ENCODE data around the gene KAT8. TPM values are rescaled to one million over a fixed set of nuclear protein-coding genes. Genes with fewer than 3 reads are reported as not detected.
"Not testable (repeated sequence)": the region's sequence is repeated elsewhere in the genome, so short reads cannot be mapped to it uniquely, and the experiment has no call there.

The KAT8 gene
- total and polyA plus RNA-seq, 2 of the 13 experiments (the other 11 are each of a cell fraction or from before 2014, with no cell fraction given): 79.0 to 84.2 TPM

- in situ Hi-C loops (cut with HindIII; ENCODE audit: extremely low pct_ligation_motif_present, low pct_unique_long_range_greater_than_20kb) (no loop called here), intact Hi-C loops (cut with micrococcal nuclease; ENCODE audit: unreplicated experiment) (loop anchor here (2.0 to 10.0 kb wide), 3 partner anchors 39 to 189 kb away; partner anchors contain the start of gene SETD1A)
- Histone ChIP-seq H3K9ac (ENCODE audit: insufficient read depth, low read depth, low read length) (no peak overlapping the region), H3K4me2 (ENCODE audit: low read depth, low read length) (no peak overlapping the region), H3K4me1 (ENCODE audit: insufficient read depth, low read length) (peaks cover 58% of the 10 kb centered on the region), H3K4me3 (replicated peaks in 1 of 3; ENCODE audit: insufficient read depth in 1 of 3, low read depth in 2 of 3, low read length in 3 of 3) (no peak overlapping the region), H3K9me3 (ENCODE audit: low read length) (no peaks in the 10 kb centered on the region), H3K36me3 (replicated peaks in 1 of 2; ENCODE audit: control insufficient read depth in 1 of 2, insufficient read depth in 2 of 2, low read length in 2 of 2) (no peaks in the 10 kb centered on the region), H3K79me2 (ENCODE audit: insufficient read depth, low read length) (no peaks in the 10 kb centered on the region), H3K27me3 (ENCODE audit: control insufficient read depth in 1 of 2, insufficient read depth in 2 of 2, low read length in 2 of 2) (peaks cover 0 to 24% of the 10 kb centered on the region in 2 experiments; a peak in 4 of 5 replicates), H2AFZ (ENCODE audit: low read length) (no peak overlapping the region), H4K20me1 (ENCODE audit: insufficient read depth, low read length) (no peaks in the 10 kb centered on the region), H3K27ac (ENCODE audit: extremely low read length, insufficient read depth, low read length) (no peak overlapping the region)
- no peak for DNase-seq (ENCODE audit: low spot score)
- ChIA-PET CTCF (ENCODE audit: low intra/inter-chr PET ratio, low total read pairs) (no interaction called here), POLR2A (interaction anchor here (1.0 to 11.4 kb wide), 5 partner anchors 22 to 364 kb away, joined by 3 to 275 read pairs (median 31); partner anchors contain the start of genes FUS, HSD3B7, KAT8 and RUSF1)
- no peak for FAIRE-seq
- 49% methylated on average over 4 of the region's 8 CpGs for WGBS (ENCODE audit: low lambda C conversion rate)
- peak; percentile 12; the same call in 1 of the 2 replicates for TF ChIP-seq CTCF (CRISPR knock-in tag; IDR thresholded peaks at IDR 0.05)
- TF ChIP-seq DBP (CRISPR knock-in tag; IDR thresholded peaks at IDR 0.05; ENCODE audit: not compliant biosample characterization): no peak
- no peak for TF ChIP-seq TFAP4 (IDR thresholded peaks at IDR 0.05; ENCODE audit: borderline replicate concordance, low read depth)
- TF ChIP-seq XRCC5 (optimal IDR thresholded peaks at IDR 0.05; ENCODE audit: low read length): peak; percentile 37
- peak; percentile 29; the same call in 1 of the 2 replicates for TF ChIP-seq ZFP91 (CRISPR knock-in tag; IDR thresholded peaks at IDR 0.05; ENCODE audit: borderline replicate concordance)
- no peak for ATAC-seq
- BruUV-seq (replicated peaks): no TSS peak
Measured at GRCh38 chr16:31143694-31144148, 26.3 kb downstream of the KAT8 start.

GRCh38 chr16:31144418-31144817 is 27.0 kb downstream of the KAT8 start:
- H3K4me2 ChIP-seq (ENCODE audit: low read depth, low read length); ATAC-seq; in situ Hi-C loops (cut with HindIII; ENCODE audit: extremely low pct_ligation_motif_present, low pct_unique_long_range_greater_than_20kb); FAIRE-seq; H3K27ac ChIP-seq (ENCODE audit: extremely low read length, insufficient read depth, low read length); H3K36me3 ChIP-seq (replicated peaks in 1 of 2; ENCODE audit: control insufficient read depth in 1 of 2, insufficient read depth in 2 of 2, low read length in 2 of 2); CTCF ChIA-PET (ENCODE audit: low intra/inter-chr PET ratio, low total read pairs); H3K79me2 ChIP-seq (ENCODE audit: insufficient read depth, low read length); H3K9ac ChIP-seq (ENCODE audit: insufficient read depth, low read depth, low read length); BruUV-seq (replicated peaks); H4K20me1 ChIP-seq (ENCODE audit: insufficient read depth, low read length); DNase-seq (ENCODE audit: low spot score); H2AFZ ChIP-seq (ENCODE audit: low read length); H3K4me3 ChIP-seq (replicated peaks in 1 of 3; ENCODE audit: insufficient read depth in 1 of 3, low read depth in 2 of 3, low read length in 3 of 3); H3K9me3 ChIP-seq (ENCODE audit: low read length): not testable (repeated sequence)
- intact Hi-C loops (cut with micrococcal nuclease; ENCODE audit: unreplicated experiment): loop anchor here (5.0 to 10.0 kb wide), 2 partner anchors 147 to 190 kb away; partner anchors contain the start of gene SETD1A
- POLR2A ChIA-PET: interaction anchor here (1.0 to 11.4 kb wide), 4 partner anchors 23 to 305 kb away, joined by 3 to 275 read pairs (median 34); partner anchors contain the start of genes FUS and KAT8
- H3K27me3 ChIP-seq (ENCODE audit: control insufficient read depth in 1 of 2, insufficient read depth in 2 of 2, low read length in 2 of 2): peaks cover 0 to 27% of the 10 kb centered on the region in 2 experiments; a peak in 4 of 5 replicates
- 81% methylated on average over 7 of the region's 7 CpGs for WGBS (ENCODE audit: low lambda C conversion rate)
- peaks cover 54% of the 10 kb centered on the region for H3K4me1 ChIP-seq (ENCODE audit: insufficient read depth, low read length)

Measured in HepG2 (cell line).